ENCODE data around the gene BRICD5.

DNA sequence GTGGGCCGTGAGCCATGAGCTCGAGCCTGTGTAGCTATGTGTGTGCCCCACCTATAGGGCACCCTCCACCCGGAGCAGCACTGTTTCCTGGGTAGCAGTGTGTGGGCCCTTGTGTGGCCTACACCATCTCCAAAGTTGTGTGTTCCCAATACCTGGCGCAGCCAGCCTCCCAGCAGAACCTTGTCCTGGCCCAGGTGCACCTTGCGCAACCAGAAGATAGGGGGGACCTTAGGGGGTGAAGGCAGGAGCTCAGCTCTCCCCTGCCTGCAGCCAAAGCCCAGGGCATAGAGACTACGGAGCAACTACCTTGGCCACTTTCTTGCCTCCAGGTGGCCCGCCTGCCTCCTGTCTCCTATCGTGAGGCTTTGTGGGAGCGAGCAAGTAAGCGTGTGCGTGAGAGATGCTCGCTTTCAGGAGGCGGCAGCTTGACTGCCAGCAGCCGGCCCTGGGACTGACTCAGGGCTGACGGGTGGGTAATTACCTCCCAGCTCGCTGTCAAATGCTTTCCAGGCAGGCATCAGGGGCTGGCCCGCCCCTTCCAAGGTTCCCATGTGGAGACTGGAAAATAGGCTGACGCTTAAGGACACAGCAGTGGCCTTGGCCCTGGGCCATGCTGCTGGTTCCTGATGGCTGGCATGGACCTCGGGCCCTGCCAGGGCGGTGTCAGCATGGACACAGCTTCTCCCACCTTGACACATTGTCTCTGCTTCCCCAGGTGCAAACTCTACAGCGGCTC is 36.1 kb downstream of the BRICD5 start:
- TF ChIP-seq, protein P1, sequence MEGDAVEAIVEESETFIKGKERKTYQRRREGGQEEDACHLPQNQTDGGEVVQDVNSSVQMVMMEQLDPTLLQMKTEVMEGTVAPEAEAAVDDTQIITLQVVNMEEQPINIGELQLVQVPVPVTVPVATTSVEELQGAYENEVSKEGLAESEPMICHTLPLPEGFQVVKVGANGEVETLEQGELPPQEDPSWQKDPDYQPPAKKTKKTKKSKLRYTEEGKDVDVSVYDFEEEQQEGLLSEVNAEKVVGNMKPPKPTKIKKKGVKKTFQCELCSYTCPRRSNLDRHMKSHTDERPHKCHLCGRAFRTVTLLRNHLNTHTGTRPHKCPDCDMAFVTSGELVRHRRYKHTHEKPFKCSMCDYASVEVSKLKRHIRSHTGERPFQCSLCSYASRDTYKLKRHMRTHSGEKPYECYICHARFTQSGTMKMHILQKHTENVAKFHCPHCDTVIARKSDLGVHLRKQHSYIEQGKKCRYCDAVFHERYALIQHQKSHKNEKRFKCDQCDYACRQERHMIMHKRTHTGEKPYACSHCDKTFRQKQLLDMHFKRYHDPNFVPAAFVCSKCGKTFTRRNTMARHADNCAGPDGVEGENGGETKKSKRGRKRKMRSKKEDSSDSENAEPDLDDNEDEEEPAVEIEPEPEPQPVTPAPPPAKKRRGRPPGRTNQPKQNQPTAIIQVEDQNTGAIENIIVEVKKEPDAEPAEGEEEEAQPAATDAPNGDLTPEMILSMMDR (conservative IDR thresholded peaks at IDR 0.05 in 1 of 2, IDR thresholded peaks at IDR 0.05 in 1 of 2; ENCODE audit: low read depth in 1 of 2, low read length in 2 of 2): no peak
- TF ChIP-seq EZH2 (IDR thresholded peaks at IDR 0.05; ENCODE audit: low read length, missing control alignments): no peak

Measured in fibroblast of lung (primary cell).